NCI-H128 (cell line): Measurements from ENCODE around the gene DNM1.

Experiments used
- DNase-seq: peaks from one replicate; lab custom pipeline; 2025; ENCODE audit not compliant: unreplicated experiment; lab: John Stamatoyannopoulos, UW

DNM1 gene

GRCh38 chr9:128203024-128203706 lies at the start of gene DNM1:
TSS of gene DNM1 (plus strand) at chr9:128203379. CDS start at chr9:128203471, 92 bp downstream.
- peak; percentile 21 for DNase-seq

GRCh38 chr9:128153947-128154695 lies 49.1 kb upstream of the DNM1 start:
- DNase-seq, result no peak

- no peak for DNase-seq
Measured at GRCh38 chr9:128155736-128156500, 47.3 kb upstream of the DNM1 start.

- no peak for DNase-seq
Measured at GRCh38 chr9:128159522-128159783, 43.7 kb upstream of the DNM1 start.

- peak; percentile 88 for DNase-seq
Measured at GRCh38 chr9:128159784-128160602, 43.2 kb upstream of the DNM1 start, which contains the start of gene BBLN. TSS of gene BBLN (plus strand) at chr9:128160265. CDS start at chr9:128160408, 143 bp downstream.

GRCh38 chr9:128160603-128160987 lies 42.6 kb upstream of the DNM1 start:
- DNase-seq, result no peak

GRCh38 chr9:128161215-128161902 lies 41.8 kb upstream of the DNM1 start:
- DNase-seq, result no peak

- no peak for DNase-seq
Measured at GRCh38 chr9:128162215-128163026, 40.8 kb upstream of the DNM1 start.

GRCh38 chr9:128163027-128163515 lies 40.1 kb upstream of the DNM1 start:
- DNase-seq, result no peak

GRCh38 chr9:128163523-128164306 lies 39.5 kb upstream of the DNM1 start:
- no peak for DNase-seq

- DNase-seq, result no peak
Measured at GRCh38 chr9:128164307-128164885, 38.8 kb upstream of the DNM1 start.

- no peak for DNase-seq
Measured at GRCh38 chr9:128166169-128166568, 37.0 kb upstream of the DNM1 start.

- DNase-seq, result no peak
Measured at GRCh38 chr9:128167209-128167608, 36.0 kb upstream of the DNM1 start.

GRCh38 chr9:128168731-128169308 lies 34.4 kb upstream of the DNM1 start:
- DNase-seq, result no peak

GRCh38 chr9:128169492-128169891 lies 33.7 kb upstream of the DNM1 start:
- no peak for DNase-seq

GRCh38 chr9:128169925-128170324 lies 33.3 kb upstream of the DNM1 start:
- DNase-seq, result no peak

- DNase-seq, result no peak
Measured at GRCh38 chr9:128174062-128174461, 29.1 kb upstream of the DNM1 start.

- no peak for DNase-seq
Measured at GRCh38 chr9:128175102-128175563, 28.0 kb upstream of the DNM1 start.
